ENCODE results near the gene CAPNS2. TPM values are rescaled to one million over a fixed set of nuclear protein-coding genes. Genes with fewer than 3 reads are reported as not detected.

CAPNS2 gene
- total RNA-seq, 1 experiment from 2014 or later, result not detected

GRCh38 chr16:55585631-55586030 is 19.1 kb downstream of the CAPNS2 start:
- Mint-ChIP-seq H3K27ac (ENCODE audit: unreplicated experiment) (no peak overlapping the region), H3K4me1 (ENCODE audit: low read depth, unreplicated experiment) (no peaks in the 10 kb centered on the region), H3K36me3 (ENCODE audit: insufficient read depth, unreplicated experiment) (no peaks in the 10 kb centered on the region), H3K9me3 (ENCODE audit: low read depth, unreplicated experiment) (no peaks in the 10 kb centered on the region), H3K27me3 (ENCODE audit: unreplicated experiment) (no peaks in the 10 kb centered on the region), H3K4me3 (ENCODE audit: low read depth, unreplicated experiment) (no peak overlapping the region)
- CTCF ChIA-PET, result no interaction called here
- intact Hi-C loops (cut with micrococcal nuclease; ENCODE audit: unreplicated experiment), result no loop called here
- BruUV-seq (replicated peaks), result no TSS peak
- DNase-seq, result no peak
- no peak for TF ChIP-seq CTCF (IDR thresholded peaks at IDR 0.05; ENCODE audit: unreplicated experiment)

GRCh38 chr16:55588799-55589198 is 22.3 kb downstream of the CAPNS2 start:
- H3K36me3 Mint-ChIP-seq (ENCODE audit: insufficient read depth, unreplicated experiment), result no peaks in the 10 kb centered on the region
- BruUV-seq (replicated peaks), result no TSS peak
- H3K4me1 Mint-ChIP-seq (ENCODE audit: low read depth, unreplicated experiment), result no peaks in the 10 kb centered on the region
- peaks cover 9% of the 10 kb centered on the region for H3K27me3 Mint-ChIP-seq (ENCODE audit: unreplicated experiment)
- CTCF ChIA-PET, result no interaction called here
- H3K9me3 Mint-ChIP-seq (ENCODE audit: low read depth, unreplicated experiment), result peaks cover 3% of the 10 kb centered on the region
- no peak overlapping the region for H3K4me3 Mint-ChIP-seq (ENCODE audit: low read depth, unreplicated experiment)
- no peak for DNase-seq
- TF ChIP-seq CTCF (IDR thresholded peaks at IDR 0.05; ENCODE audit: unreplicated experiment), result no peak
- H3K27ac Mint-ChIP-seq (ENCODE audit: unreplicated experiment), result no peak overlapping the region
- intact Hi-C loops (cut with micrococcal nuclease; ENCODE audit: unreplicated experiment), result no loop called here

GRCh38 chr16:55592306-55592705 is 25.8 kb downstream of the CAPNS2 start:
- H3K27me3 Mint-ChIP-seq (ENCODE audit: unreplicated experiment), result peaks cover 28% of the 10 kb centered on the region
- CTCF ChIA-PET, result no interaction called here
- H3K27ac Mint-ChIP-seq (ENCODE audit: unreplicated experiment), result no peak overlapping the region
- H3K4me3 Mint-ChIP-seq (ENCODE audit: low read depth, unreplicated experiment), result no peak overlapping the region
- H3K9me3 Mint-ChIP-seq (ENCODE audit: low read depth, unreplicated experiment), result peaks cover 8% of the 10 kb centered on the region
- intact Hi-C loops (cut with micrococcal nuclease; ENCODE audit: unreplicated experiment), result no loop called here
- no peaks in the 10 kb centered on the region for H3K36me3 Mint-ChIP-seq (ENCODE audit: insufficient read depth, unreplicated experiment)
- no peak for TF ChIP-seq CTCF (IDR thresholded peaks at IDR 0.05; ENCODE audit: unreplicated experiment)
- no peaks in the 10 kb centered on the region for H3K4me1 Mint-ChIP-seq (ENCODE audit: low read depth, unreplicated experiment)
- no TSS peak for BruUV-seq (replicated peaks)
- DNase-seq, result no peak

GRCh38 chr16:55597928-55598327 is 31.4 kb downstream of the CAPNS2 start:
- Mint-ChIP-seq H3K27me3 (ENCODE audit: unreplicated experiment) (peaks cover 19% of the 10 kb centered on the region), H3K4me1 (ENCODE audit: low read depth, unreplicated experiment) (no peaks in the 10 kb centered on the region), H3K9me3 (ENCODE audit: low read depth, unreplicated experiment) (peaks cover 8% of the 10 kb centered on the region), H3K4me3 (ENCODE audit: low read depth, unreplicated experiment) (no peak overlapping the region), H3K36me3 (ENCODE audit: insufficient read depth, unreplicated experiment) (no peaks in the 10 kb centered on the region), H3K27ac (ENCODE audit: unreplicated experiment) (no peak overlapping the region)
- DNase-seq, result no peak
- BruUV-seq (replicated peaks), result no TSS peak
- TF ChIP-seq CTCF (IDR thresholded peaks at IDR 0.05; ENCODE audit: unreplicated experiment), result no peak
- intact Hi-C loops (cut with micrococcal nuclease; ENCODE audit: unreplicated experiment), result no loop called here
- CTCF ChIA-PET, result no interaction called here
